NCI-H526 (cell line): ENCODE measurements around the gene VGF.
"Not testable (repeated sequence)": the region's sequence is repeated elsewhere in the genome, so short reads cannot be mapped to it uniquely, and the experiment has no call there.

ENCODE experiments used
- DNase-seq, 2 experiments: peaks; one replicate each; lab custom pipeline; 2025; lab: John Stamatoyannopoulos, UW

The VGF gene

DNA sequence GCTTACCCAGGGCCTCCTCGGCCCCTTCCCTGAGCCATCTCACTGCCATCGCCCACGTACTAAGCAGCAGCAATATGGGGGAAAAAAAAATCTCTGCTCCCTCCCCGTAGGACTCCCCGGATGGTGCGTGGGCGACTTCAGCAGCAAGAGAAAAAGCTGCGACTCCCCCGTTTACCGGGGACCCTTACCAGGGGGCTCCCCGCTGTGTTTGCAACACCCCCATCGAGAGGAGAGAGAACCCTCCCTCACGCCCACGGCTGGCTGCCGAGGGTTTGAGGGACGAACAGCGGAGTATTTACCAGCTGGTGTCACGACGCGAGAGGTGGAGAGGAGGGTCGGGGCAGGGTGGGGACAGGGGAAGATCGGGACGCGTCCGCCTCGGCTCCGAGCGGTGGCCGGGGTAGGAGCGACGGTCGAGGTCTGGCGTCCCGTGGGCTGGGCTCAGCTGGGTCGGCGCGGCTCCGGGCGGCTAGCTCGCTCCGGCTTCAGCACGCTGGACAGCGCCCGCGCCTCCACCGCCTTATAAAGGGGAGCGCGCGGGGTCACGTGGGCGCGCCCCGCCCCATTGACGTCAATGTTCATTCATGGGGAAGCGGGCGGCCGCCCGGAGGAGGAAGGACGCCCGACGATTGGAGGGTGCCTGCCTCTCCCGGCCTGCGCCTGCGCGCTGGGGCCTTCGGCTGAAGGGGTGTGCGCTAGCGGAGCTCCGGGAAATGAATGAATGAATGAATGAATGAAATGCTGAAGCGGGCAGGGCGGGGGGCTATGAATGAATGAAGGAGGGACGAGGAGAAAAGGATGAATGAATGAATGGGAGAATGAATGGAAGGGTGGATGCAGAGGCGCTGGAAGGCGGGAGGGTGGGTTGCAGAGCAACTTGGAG is at the start of gene VGF:
Gene VGF (minus strand): TSS at position 495 of the 883 bp plus-strand sequence. CDS start 726 bp downstream, outside the sequence.
- peak; percentile 86 to 97 for DNase-seq

DNA sequence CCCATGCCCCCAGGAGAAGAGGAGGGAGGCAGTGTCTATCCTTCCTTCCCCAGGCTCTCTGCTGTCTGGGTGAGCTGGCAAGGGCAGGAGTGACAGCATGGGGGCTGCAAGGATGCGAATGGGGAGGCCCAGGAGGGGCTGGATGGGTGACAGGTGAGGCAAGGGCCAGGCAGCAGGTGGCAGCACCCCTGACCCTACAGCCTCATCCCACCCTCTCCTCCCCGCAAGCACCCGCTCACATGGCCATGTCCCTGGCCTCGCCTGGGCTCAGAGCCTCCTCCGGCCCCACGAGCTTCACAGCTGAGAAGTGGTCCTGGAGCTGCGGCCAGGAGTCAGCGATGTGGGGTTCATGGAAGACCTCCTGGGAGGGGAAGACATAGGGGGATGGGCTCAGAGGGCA is 46.6 kb upstream of the VGF start:
- no peak for DNase-seq

DNA sequence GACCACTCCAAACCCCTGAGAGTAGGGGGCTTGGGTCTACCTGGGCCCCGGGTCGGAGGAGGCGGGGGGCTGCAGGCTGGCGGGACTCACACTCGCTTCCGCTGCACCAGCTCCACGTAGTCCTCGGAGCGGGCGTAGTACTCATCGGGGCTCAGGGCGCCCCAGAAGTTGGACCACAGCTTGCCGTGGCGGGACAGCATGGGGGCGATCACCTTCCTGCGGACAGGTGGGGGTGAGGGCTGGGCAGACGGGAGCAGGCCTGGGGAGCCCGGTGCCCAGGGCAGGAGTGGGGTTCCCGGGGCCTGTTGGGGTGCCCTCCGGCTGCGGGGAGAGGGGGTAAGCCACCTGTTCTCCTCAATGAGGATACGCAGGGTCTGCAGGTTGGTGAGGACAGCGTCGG is 46.1 kb upstream of the VGF start:
- no peak for DNase-seq

DNA sequence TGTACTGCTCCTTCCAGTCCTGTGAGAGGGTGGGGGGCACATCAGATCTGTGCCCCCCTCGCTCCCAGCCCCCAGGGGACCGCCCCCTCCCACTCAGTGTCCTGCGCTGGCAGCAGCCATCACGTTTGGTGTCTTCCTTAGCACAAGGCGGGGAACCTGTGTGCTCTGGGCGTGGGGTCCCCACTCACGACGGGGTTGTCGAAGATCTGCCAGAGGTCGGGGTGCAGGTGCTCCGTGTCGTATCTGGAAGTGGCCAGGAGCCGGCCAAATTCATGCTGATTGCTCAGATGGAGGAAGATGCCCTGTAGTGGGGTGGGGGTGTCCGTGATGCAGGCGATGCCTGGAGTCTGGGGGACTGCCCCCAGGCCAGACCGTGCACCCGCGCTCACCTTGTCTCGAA is 44.8 kb upstream of the VGF start:
- no peak for DNase-seq

DNA sequence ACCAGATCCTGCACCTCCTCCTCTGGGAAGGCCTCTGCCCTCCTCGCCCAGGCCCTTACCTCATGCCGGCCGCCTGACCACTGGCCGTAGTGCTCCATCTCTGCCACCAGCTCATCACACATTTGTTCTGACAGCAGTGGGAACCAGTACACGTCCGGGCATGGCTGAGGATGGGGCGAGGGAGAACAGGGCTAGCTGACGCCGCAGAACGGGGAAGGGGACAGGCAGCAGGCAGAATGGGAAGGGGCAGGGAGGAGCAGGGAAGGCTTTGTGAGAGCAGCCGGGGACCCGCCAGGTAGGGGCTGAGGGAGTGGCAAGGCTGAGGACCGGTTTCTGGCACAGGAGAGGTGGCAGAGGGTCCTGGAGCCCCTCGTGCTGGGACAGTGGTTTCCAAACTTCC is 43.4 kb upstream of the VGF start:
- DNase-seq: no peak

DNA sequence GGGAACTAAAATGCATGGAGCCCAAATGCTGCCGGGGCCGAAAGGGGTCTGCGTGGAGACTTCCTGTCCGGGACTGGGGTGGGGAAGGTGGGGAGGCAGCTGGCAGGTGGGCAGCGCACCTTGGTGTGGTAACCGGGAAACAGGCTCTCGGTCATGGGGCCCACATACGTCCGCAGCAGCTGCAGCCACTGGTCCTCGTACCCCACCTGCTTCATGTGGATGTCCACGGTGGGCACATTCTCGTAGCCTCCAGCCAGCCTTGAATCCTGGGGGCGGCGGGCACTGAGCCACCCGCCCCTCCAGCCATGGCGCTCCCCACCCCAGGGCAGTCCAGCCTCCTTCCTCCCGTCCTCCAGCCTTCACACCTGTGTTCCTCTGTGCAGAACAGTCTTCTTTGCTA is 42.1 kb upstream of the VGF start:
- no peak for DNase-seq

DNA sequence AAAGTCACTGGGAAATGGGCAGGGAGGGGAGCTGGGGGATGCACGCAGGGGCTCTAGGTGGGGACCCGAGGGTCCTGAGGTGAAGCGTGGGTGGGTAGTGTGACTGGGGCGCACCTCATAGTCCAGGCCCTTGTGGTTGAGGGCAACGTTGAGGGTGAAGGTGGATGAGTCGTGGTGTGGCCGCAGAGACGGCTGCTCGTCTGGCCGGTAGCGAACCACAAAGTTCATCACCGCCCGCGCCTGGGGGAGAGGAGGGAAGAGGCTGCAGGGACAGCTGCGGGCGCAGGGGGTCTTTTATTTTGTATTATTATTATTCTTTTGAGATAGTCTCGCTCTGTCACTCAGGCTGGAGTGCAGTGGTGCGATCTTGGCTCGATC is 41.3 kb upstream of the VGF start:
- DNase-seq: no peak

DNA sequence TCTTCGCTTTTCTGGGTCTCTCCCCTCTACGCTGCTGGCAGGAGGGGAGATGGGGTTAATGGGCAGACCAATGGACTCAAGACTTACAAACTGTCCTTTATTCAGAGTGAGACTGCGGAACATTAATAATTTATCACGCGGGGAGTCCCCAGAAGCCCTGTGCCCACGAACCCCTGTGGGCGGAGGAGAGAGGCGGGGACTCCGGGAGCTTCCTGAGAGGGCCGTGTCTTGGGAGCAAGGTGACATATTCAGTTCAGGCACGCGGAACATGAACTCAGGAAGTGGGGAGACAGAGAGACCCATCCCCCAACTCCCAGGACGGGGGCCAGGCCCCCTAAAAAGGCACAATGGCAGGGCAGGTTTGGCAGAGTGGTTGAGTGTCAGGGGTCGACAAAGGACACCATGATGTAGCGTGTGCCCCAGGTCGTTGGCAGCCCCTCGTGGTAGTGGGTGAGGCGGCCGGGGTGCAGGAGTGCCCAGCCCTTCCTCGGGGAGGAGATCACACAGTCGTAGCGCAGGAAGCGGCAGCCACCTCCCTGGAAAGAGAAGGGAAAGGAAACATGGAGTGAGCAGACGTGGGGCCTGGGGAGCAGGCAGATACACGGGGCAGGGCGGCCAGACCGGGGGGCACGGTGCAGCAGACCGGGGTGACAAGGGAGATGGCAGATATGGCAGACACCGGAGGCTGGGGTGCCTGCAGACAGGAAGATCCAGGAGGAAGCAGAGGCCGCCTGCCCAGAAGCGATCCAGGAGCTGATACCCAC is 40.7 kb upstream of the VGF start:
- DNase-seq: no peak

DNA sequence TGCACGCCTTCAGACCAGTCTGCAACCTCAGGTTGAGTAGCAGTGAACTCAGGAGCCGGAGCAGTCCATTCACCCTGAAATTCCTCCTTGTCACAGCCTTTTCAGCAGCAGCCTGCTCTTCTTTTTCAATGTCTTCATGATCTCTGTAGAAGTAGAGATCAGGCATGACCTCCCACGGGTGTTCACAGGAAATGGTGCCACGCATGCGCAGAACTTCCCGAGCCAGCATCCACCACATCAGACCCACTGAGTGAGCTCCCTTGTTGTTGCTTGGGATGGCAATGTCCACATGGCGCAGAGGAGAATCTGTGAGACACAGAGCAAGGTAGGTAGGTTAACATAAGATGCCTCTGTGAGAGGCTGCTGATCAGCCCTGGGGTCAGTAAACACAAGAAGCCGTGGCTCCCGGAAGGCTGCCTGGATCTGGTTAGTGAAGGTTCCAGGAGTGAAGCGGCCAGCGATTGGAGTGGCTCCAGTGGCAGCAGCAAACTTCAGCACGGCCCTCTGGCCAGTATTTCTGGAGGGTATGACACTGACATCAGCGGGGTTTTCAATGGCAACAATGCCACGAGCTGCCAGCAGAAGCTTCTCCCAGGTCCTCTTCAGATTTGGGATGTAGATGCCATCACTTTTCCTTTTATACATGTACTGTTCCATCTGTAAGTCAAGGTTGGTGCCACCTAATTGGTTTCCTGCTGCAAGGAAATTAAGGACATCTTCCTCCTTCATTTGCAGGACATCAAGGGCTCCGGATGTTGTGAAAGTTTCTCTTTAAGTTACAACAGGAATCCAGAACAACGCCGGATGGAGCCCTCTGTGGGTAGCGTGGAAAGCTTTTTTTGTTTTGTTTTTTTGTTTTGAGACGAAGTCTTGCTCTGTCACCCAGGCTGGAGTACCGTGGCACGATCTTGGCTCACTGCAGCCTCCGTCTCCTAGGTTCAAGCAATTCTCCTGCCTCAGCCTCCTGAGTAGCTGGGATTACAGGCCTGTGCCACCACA is 38.7 kb upstream of the VGF start:
- not testable (repeated sequence) for DNase-seq

DNA sequence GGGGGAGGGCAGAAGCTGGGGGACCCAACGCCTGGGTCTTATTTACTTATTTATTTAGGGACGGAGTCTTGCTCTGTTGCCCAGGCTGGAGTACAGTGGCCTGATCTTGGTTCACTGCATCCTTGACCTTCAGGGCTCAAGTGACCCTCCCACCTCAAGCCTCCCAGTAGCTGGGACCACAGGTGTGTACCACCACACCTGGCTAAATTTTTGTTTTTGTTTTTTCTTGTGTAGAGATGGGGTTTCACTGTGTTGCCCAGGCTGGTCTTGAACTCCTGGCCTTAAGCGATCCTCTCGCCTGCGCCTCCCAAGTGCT is 37.2 kb upstream of the VGF start:
- no peak for DNase-seq

DNA sequence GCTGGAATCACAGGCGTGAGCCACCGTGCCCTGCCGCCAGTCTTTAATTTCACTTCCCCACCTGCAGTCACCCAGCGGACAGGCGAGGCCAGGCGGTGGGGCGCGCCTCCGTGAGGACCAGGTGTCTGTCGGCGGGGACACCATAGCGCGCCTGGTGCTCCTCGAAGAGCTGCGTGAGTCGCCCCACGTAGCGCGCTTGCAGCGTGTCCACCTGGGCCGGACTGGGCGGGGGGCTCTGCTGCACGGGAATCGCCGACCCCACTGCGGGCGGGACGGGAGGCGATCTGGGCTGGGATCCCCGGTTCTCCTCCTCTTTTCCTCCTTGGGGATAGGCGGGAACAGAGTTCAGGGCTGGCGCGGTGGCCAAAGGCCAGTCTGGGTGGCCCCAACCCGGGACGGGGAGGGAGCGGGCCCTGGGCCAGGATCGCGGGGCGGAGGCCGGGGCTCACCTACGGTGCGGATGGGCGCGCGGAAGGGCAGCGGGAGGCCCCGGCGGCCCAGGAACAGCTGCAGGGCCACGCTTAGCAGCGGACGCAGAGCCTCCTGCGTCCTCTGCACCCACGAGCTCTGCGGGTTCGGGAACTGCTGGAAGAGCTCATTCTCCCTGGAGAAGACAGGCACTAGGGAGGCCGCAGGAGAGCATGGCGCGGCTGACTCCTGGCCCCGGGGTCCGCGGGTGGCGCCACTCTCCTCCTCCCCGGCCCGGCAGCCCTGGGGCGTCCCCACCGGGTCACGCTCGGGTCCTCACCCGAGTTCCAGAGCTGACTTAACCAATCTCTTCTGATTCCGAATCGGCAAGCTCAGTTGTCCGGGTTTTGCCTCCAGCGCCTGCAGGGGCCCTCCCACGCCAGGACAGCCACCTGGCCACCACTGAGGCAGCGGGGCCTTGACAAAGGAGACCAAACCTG is 36.6 kb upstream of the VGF start:
- DNase-seq: peak in 1 of 2 experiments; percentile 43

DNA sequence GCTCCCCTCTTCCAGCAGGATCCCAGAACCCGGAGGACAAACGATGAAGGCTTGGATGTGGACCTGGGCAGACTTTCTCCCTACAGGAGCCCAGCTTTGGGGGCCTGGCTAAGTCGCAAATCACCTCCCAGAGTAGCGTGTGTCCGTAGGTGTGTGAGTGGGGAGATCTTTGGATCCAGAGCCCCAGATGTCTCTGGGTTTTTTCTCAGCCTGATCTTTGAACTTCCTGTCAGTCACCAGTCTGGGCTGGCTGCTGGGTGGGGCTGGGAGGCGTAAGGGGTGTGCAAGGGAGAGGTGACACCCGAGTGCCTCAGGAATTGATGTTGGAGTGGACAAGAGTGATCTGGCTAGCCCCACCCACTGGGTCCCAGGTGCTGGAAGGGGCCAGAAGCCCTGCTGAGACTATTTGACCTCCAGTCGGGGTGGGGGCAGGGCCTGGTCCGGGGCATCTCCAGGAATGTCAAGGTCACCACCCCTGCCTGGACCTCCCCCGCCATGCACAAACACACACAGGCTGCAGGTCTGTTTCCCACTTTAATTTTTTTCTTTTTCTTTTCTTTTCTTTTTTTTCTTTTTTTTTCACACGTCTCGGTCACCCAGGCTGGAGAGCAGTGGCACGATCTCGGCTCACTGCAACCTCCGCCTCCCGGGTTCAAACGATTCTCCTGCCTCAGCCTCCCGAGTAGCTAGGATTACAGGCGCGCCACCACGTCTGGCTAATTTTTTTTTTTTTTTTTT is 35.7 kb upstream of the VGF start, which contains the start of gene MOGAT3:
Gene MOGAT3 (minus strand): TSS at position 175 of the 738 bp plus-strand sequence. CDS start 182 bp downstream, outside the sequence.
- no peak for DNase-seq

DNA sequence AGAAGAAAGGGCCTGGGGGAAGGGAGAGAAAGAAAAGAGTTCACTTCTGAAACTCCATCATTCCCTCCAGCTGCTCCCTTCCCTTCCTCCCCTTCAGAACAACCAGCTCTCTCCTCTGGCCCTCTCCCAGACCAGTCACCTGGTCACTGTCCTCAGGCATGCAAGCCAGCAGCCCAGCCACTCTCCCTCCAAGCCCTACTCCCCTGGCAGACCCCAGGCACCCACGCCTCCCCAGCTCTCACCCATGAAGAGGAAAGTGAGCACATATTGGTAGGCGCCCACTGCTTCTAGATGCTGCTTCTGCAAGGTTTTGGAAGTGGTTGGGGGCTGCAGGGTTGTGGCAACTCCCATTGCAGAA is 35.1 kb upstream of the VGF start:
- no peak for DNase-seq

DNA sequence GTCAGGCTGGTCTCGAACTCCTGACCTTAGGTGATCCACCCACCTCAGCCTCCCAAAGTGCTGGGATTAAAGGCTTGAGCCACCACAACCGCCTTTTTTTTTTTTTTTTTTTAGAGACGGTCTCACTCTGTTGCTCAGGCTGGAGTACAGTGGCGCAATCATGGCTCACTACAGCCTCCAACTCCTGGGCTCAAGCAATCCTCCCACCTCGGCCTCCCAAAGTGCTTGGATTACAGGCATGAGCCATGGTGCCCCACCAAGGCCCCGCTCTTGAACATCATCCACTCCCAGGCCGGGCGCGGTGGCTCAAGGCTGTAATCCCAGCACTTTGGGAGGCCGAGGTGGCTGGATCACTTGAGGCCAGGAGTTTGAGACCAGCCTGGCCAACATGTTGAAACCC is 34.2 kb upstream of the VGF start:
- not testable (repeated sequence) for DNase-seq

DNA sequence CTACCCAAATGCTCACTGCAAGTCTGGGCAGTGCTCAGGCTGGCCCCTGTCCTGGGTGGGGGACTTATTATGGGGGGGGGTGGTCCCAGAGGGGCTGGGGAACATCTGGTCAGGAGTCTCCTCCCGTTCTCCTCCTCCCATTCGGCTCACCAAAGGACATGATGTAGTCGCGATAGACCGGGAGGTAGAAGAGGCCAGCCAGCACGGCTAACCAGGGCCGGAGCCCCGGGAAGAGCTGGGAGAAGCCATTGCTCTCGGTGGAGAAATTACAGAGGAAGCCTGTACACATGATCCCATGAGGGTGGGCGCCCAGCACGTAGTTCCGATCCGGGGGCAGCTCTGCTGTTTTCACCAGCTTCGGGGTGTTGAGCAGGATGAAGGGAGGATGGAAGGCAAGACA is 33.1 kb upstream of the VGF start:
- no peak for DNase-seq

DNA sequence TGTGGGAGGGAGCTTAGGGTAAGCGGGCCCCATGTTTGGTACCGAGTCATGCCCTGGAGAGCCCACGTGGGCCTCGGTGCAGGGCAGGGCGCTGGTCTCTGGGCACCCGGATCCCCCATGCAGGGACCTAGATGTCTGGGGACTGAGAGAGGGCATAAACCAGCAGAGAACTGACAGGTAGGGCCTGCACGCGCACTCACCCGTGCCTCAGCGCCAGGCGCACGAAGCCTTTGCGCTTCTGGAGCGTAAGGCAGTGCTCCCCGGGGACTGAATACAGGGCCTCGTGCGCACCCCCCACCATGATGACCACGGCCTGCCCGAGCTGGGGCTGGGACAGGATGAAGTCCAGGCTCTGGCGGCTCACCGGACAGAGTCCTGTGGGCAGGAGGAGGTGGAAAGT is 32.6 kb upstream of the VGF start:
- DNase-seq: no peak

DNA sequence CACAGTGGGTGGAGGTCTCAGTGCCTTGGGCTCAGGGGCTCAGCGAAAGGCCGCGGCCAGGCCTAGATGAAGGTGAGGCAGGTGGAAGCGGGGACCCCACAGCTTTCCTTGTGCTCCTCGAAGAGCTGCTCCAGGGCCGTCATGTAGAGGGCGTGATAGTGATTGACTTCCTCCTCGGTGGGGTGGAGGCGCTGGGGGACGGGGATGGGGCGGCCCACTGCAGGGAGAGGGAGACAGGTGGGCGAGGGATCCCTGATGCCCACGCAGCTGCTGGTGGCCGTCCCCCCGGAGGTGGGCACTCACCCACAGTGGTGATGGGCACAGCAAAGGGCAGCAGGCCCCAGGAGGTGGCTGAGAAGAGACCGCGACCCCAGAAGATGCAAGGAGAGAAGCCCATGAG is 30.5 kb upstream of the VGF start:
- DNase-seq: no peak

DNA sequence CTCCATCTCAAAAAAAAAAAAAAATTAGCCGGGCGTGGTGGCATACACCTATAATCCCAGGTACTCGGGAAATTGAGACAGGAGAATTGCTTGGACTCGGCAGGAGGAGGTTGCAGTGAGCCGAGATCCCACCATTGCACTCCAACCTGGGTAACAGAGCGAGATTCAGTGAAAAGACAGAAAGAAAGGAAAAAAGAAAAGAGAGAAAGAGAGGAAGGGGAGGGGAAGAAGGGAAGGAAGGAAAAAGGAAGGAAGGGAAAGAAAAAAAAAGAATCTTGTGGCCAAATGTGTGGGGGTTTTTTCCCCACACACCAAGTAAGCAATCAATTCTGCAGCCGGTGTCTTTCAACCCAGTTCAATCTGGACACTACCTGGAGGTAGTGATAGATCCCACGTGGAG is 23.7 kb upstream of the VGF start:
- DNase-seq: no peak

DNA sequence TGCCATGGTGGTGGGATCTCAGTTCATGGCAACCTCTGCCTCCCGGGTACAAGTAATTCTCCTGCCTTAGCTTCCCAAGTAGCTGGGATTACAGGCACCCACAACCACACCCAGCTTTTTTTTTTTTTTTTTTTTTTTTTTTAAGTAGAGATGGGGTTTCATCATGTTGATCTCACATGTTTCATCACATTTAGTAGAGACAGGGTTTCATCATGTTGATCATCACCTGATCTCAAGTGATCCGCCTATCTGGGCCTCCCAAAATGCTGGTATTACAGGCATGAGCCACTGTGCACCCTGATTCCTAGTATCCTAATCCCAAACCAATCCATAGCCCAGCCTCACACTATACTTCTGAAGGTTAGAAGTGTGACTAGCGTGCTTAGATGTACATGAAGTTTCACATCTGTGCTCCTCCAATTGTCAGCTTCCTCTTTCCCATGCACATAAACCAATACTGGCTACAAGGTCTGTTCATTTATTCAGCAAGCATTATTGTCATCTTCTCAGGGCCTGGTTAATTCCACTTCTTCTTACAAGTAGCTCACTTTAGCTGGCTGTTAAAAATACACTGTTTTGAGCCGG is 21.6 kb upstream of the VGF start:
- no peak for DNase-seq

DNA sequence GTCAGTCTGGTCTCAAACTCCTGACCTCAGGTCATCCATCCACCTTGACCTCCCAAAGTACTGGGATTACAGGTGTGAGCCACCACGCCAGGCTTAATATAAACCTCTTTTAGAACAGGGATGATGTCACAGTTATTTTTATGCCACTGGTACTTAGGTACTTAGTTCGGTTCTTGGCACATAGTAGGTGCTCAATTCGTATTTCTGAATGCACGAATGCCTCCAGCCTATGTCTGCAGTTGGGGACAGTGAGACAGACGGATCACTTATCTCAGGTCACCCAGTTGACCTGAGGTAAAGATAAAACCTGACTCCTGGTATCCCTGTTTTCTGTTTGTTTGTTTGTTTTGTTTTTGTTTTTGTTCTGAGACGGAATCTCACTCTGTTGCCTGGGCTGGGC is 20.8 kb upstream of the VGF start:
- DNase-seq: no peak
